ENCODE measurements around the gene KLRC1.
"Not testable (repeated sequence)": the region's sequence is repeated elsewhere in the genome, so short reads cannot be mapped to it uniquely, and the experiment has no call there.

- not testable (repeated sequence) for TF ChIP-seq ATF3 (IDR thresholded peaks at IDR 0.05; ENCODE audit: insufficient read depth, low read depth, low read length); EZH2 (IDR thresholded peaks at IDR 0.05; ENCODE audit: low read depth, low read length, severe bottlenecking); POLR2A (IDR thresholded peaks at IDR 0.05; ENCODE audit: control extremely low read depth in 1 of 2, low read depth in 2 of 2, low read length in 2 of 2); BCL11A (IDR thresholded peaks at IDR 0.05; ENCODE audit: low read depth in 2 of 2, low read length in 2 of 2); JUND (IDR thresholded peaks at IDR 0.05; ENCODE audit: low read length); RNF2 (IDR thresholded peaks at IDR 0.05; ENCODE audit: borderline replicate concordance, low read depth, low read length, missing control alignments, poor library complexity, severe bottlenecking)
- TF ChIP-seq, protein P1, sequence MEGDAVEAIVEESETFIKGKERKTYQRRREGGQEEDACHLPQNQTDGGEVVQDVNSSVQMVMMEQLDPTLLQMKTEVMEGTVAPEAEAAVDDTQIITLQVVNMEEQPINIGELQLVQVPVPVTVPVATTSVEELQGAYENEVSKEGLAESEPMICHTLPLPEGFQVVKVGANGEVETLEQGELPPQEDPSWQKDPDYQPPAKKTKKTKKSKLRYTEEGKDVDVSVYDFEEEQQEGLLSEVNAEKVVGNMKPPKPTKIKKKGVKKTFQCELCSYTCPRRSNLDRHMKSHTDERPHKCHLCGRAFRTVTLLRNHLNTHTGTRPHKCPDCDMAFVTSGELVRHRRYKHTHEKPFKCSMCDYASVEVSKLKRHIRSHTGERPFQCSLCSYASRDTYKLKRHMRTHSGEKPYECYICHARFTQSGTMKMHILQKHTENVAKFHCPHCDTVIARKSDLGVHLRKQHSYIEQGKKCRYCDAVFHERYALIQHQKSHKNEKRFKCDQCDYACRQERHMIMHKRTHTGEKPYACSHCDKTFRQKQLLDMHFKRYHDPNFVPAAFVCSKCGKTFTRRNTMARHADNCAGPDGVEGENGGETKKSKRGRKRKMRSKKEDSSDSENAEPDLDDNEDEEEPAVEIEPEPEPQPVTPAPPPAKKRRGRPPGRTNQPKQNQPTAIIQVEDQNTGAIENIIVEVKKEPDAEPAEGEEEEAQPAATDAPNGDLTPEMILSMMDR (IDR thresholded peaks at IDR 0.05; ENCODE audit: control extremely low read depth in 1 of 3, insufficient read depth in 1 of 3, low read depth in 1 of 3, low read length in 3 of 3) = not testable (repeated sequence)
- TF ChIP-seq, protein P2, sequence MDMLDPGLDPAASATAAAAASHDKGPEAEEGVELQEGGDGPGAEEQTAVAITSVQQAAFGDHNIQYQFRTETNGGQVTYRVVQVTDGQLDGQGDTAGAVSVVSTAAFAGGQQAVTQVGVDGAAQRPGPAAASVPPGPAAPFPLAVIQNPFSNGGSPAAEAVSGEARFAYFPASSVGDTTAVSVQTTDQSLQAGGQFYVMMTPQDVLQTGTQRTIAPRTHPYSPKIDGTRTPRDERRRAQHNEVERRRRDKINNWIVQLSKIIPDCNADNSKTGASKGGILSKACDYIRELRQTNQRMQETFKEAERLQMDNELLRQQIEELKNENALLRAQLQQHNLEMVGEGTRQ (IDR thresholded peaks at IDR 0.05; ENCODE audit: low read length) = not testable (repeated sequence)
- TF ChIP-seq, protein P3, sequence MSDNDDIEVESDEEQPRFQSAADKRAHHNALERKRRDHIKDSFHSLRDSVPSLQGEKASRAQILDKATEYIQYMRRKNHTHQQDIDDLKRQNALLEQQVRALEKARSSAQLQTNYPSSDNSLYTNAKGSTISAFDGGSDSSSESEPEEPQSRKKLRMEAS (IDR thresholded peaks at IDR 0.05) = not testable (repeated sequence)
Measured at GRCh38 chr12:10435816-10436215, 17.4 kb downstream of the KLRC1 start, which contains the start of gene KLRC2.
